NB4 (cell line): Measurements from ENCODE around the gene POLE3.

Experiments used
- MYC ChIP-seq: IDR thresholded peaks from 2 replicates; pipeline ENCODE4 v1.6.1; 2011; ENCODE audit warnings: low read depth, low read length
- POLR2A ChIP-seq: IDR thresholded peaks from 2 replicates; pipeline ENCODE4 v1.6.1; 2011; ENCODE audit warnings: mild to moderate bottlenecking; ENCODE audit not compliant: insufficient read length; ENCODE audit errors: extremely low read depth
- TF ChIP-seq, protein P1 (sequence below): IDR thresholded peaks from one replicate; pipeline ENCODE4 v1.5.1; 2012; ENCODE audit warnings: low read depth, low read length
- TF ChIP-seq, protein P2 (sequence below): IDR thresholded peaks from 2 replicates; pipeline ENCODE4 v1.6.1; 2011; ENCODE audit warnings: low read depth, low read length

DNA sequence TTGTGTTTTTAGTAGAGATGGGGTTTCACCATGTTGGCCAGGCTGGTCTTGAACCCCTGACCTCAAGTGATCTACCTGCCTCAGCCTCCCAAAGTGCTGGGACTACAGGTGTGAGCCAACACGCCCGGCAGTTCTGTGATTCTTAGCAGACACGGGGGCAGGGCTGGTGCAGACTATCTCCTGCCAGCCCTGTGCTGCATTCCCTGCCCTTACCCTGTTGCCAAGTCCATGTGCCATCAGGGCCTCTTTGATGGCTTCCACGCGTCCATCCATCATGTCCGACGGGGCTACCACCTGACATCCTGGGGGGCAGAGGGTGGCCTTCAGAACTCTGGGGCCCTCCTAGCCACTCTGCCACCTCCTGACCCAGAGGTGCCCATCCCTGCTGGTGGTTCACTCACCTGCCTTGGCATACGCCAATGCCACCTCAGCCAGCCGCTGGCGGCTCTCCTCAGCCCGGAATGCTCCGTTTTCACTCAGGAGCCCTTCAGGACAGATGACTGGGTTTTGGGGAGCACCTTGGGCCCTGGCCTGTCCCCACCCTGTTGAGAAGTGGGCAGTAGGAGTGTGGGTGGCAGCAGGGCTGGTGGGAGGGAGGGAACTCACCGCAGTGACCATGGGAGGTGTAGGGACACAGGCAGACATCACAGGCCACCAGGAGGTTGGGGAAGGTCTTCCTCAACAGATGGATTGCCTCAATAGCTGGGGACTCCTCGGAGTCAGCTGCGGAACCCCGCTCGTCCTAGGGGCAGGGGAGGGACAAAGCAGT, 20.1 kb downstream of the POLE3 start:
- TF ChIP-seq, protein P1, sequence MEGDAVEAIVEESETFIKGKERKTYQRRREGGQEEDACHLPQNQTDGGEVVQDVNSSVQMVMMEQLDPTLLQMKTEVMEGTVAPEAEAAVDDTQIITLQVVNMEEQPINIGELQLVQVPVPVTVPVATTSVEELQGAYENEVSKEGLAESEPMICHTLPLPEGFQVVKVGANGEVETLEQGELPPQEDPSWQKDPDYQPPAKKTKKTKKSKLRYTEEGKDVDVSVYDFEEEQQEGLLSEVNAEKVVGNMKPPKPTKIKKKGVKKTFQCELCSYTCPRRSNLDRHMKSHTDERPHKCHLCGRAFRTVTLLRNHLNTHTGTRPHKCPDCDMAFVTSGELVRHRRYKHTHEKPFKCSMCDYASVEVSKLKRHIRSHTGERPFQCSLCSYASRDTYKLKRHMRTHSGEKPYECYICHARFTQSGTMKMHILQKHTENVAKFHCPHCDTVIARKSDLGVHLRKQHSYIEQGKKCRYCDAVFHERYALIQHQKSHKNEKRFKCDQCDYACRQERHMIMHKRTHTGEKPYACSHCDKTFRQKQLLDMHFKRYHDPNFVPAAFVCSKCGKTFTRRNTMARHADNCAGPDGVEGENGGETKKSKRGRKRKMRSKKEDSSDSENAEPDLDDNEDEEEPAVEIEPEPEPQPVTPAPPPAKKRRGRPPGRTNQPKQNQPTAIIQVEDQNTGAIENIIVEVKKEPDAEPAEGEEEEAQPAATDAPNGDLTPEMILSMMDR: no peak
- TF ChIP-seq POLR2A: no peak
- no peak for TF ChIP-seq MYC
- TF ChIP-seq, protein P2, sequence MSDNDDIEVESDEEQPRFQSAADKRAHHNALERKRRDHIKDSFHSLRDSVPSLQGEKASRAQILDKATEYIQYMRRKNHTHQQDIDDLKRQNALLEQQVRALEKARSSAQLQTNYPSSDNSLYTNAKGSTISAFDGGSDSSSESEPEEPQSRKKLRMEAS: no peak
